Left lung (tissue), 10 donors: ENCODE results near the gene CACNA2D3. TPM values are rescaled to one million over a fixed set of nuclear protein-coding genes. Genes with fewer than 3 reads are reported as not detected.

Experiments used
- ATAC-seq: fragments of 200-7000 bp; cut with Tn5 transposase; one replicate; pipeline ENCODE4 v1.9.1; 2020; ENCODE audit warnings: moderate library complexity
- DNase-seq, 4 donors: peaks; one replicate each; pipeline ENCODE4 v3.0.0-alpha.2; 2013 to 2020
- H3K27ac ChIP-seq, 2 donors: fragments of 200-600 bp; sonication (generic) in 1 of 2; one replicate each; pipeline versions ENCODE4 v1.5.0 to v1.8.0; 2020 to 2021
- H3K27me3 ChIP-seq, 2 donors: fragments of 200-600 bp; sonication (generic) in 1 of 2; one replicate each; pipeline versions ENCODE4 v1.5.0 to v1.8.0; 2020 to 2021
- H3K36me3 ChIP-seq, 2 donors: fragments of 200-600 bp; sonication (generic) in 1 of 2; one replicate each; pipeline versions ENCODE4 v1.5.0 to v1.8.0; 2020 to 2021
- H3K4me1 ChIP-seq, 2 donors: fragments of 200-600 bp; one replicate each; pipeline ENCODE4 v1.8.0; 2021
- H3K4me3 ChIP-seq, 2 donors: fragments of 200-600 bp; sonication (generic) in 1 of 2; one replicate each; pipeline versions ENCODE4 v1.5.0 to v1.8.0; 2020 to 2021; ENCODE audit warnings: mild to moderate bottlenecking in 1 of 2
- H3K9me3 ChIP-seq, 2 donors: fragments of 200-600 bp; sonication (generic) in 1 of 2; one replicate each; pipeline versions ENCODE4 v1.5.0 to v1.8.0; 2020 to 2021
- CTCF ChIP-seq, 2 donors: fragments of 200-600 bp; sonication (generic) in 1 of 2; IDR thresholded peaks; one replicate each; pipeline versions ENCODE4 v1.5.0 to v1.8.0; 2021; ENCODE audit warnings: antibody characterized with exemption in 2 of 2
- intact Hi-C, 2 donors: fragments of 100-400 bp; cut with DNase I; formaldehyde crosslinking; loops; one replicate each; pipeline versions ENCODE4 v1.11.2 to v1.14.2; 2022
- polyA plus RNA-seq, 6 donors: library from polyadenylated mRNA; unstranded; fragments of 120-200 nt; gene quantifications; one replicate each; pipeline ENCODE4 v1.2.1, GENCODE V29; 2013; ENCODE audit not compliant: insufficient read length in 6 of 6
- total RNA-seq, 2 donors: library from RNA; stranded (reverse); fragmentation: NEBNext Ultra II Directional; extraction: Animal tissue kit (Norgen Biotek cat#: 25700); gene quantifications; one replicate each; pipeline ENCODE4 v1.2.1, GENCODE V29; 2021
- donor health status: DM: no; HTN: yes; CAD: no.
- donor health status: DM: no; HTN: no; CAD: no.

Gene CACNA2D3
- total and polyA plus RNA-seq, 8 donors, result 1.1 to 2.7 (median 1.5) TPM

- intact Hi-C loops, result no loop called here
- Histone ChIP-seq H3K27ac (no peak overlapping the region), H3K36me3 (no peaks in the 10 kb centered on the region), H3K4me3 (no peak overlapping the region), H3K4me1 (no peaks in the 10 kb centered on the region), H3K27me3 (no peaks in the 10 kb centered on the region), H3K9me3 (no peaks in the 10 kb centered on the region)
- ATAC-seq (no peak), DNase-seq (no peak)
- no peak for TF ChIP-seq CTCF (IDR thresholded peaks at IDR 0.05)
These were observed 654.2 kb downstream of the CACNA2D3 start for GRCh38 chr3:54776601-54777000.

- intact Hi-C loops, result no loop called here
- H3K4me1 ChIP-seq, result no peaks in the 10 kb centered on the region
- no peaks in the 10 kb centered on the region for H3K9me3 ChIP-seq
- no peak overlapping the region for H3K27ac ChIP-seq
- no peak for TF ChIP-seq CTCF (IDR thresholded peaks at IDR 0.05)
- ATAC-seq (no peak), DNase-seq (no peak)
- no peak overlapping the region for H3K4me3 ChIP-seq
- H3K36me3 ChIP-seq, result no peaks in the 10 kb centered on the region
- H3K27me3 ChIP-seq, result no peaks in the 10 kb centered on the region
These were observed 654.8 kb downstream of the CACNA2D3 start for GRCh38 chr3:54777141-54777540.

- no peak for TF ChIP-seq CTCF (IDR thresholded peaks at IDR 0.05)
- Histone ChIP-seq H3K27ac (no peak overlapping the region), H3K9me3 (no peaks in the 10 kb centered on the region), H3K4me1 (no peaks in the 10 kb centered on the region), H3K36me3 (no peaks in the 10 kb centered on the region), H3K4me3 (no peak overlapping the region), H3K27me3 (no peaks in the 10 kb centered on the region)
- ATAC-seq, result no peak
- DNase-seq, result no peak
- intact Hi-C loops, result no loop called here
These were observed 658.0 kb downstream of the CACNA2D3 start for GRCh38 chr3:54780336-54780735.

- intact Hi-C loops, result no loop called here
- ATAC-seq, result no peak
- H3K9me3 ChIP-seq, result no peaks in the 10 kb centered on the region
- DNase-seq, result no peak
- no peak overlapping the region for H3K4me3 ChIP-seq
- TF ChIP-seq CTCF (IDR thresholded peaks at IDR 0.05), result no peak
- H3K4me1 ChIP-seq, result no peaks in the 10 kb centered on the region
- H3K36me3 ChIP-seq, result no peaks in the 10 kb centered on the region
- no peak overlapping the region for H3K27ac ChIP-seq
- H3K27me3 ChIP-seq, result no peaks in the 10 kb centered on the region
These were observed 659.4 kb downstream of the CACNA2D3 start for GRCh38 chr3:54781728-54782127.

GRCh38 chr3:54783611-54784010 is 661.3 kb downstream of the CACNA2D3 start:
- no peaks in the 10 kb centered on the region for H3K36me3 ChIP-seq
- no peaks in the 10 kb centered on the region for H3K4me1 ChIP-seq
- ATAC-seq (no peak), DNase-seq (no peak)
- no peak for TF ChIP-seq CTCF (IDR thresholded peaks at IDR 0.05)
- H3K4me3 ChIP-seq, result no peak overlapping the region
- H3K27me3 ChIP-seq, result no peaks in the 10 kb centered on the region
- no peak overlapping the region for H3K27ac ChIP-seq
- peaks cover 0 to 3% of the 10 kb centered on the region in 2 donors for H3K9me3 ChIP-seq
- intact Hi-C loops, result no loop called here
